Lung (tissue), 12 donors: Measurements from ENCODE around the gene NARF. TPM values are rescaled to one million over a fixed set of nuclear protein-coding genes. Genes with fewer than 3 reads are reported as not detected.

ENCODE experiments used
- ATAC-seq: fragments of 200-7000 bp; cut with Tn5 transposase; one replicate; pipeline ENCODE4 v1.9.1; 2020; ENCODE audit warnings: moderate number of reproducible peaks; ENCODE audit not compliant: insufficient read depth, low FRiP score
- DNase-seq, 3 donors: peaks; one replicate each; pipeline ENCODE4 v3.0.0-alpha.2; 2013 to 2017
- H3K27ac ChIP-seq, 2 donors: one replicate each; pipeline ENCODE4 v1.5.1; 2013; ENCODE audit warnings: mild to moderate bottlenecking in 2 of 2, moderate library complexity in 2 of 2, control low read depth in 1 of 2, inconsistent platforms in 1 of 2, low read depth in 1 of 2, low read length in 1 of 2
- H3K27me3 ChIP-seq, 3 donors: one replicate each; pipeline ENCODE4 v1.5.1; 2013; ENCODE audit warnings: low read length in 2 of 3; ENCODE audit not compliant: control insufficient read depth in 3 of 3, insufficient read depth in 3 of 3
- H3K36me3 ChIP-seq, 4 donors: one replicate each; pipeline ENCODE4 v1.5.1; 2013; ENCODE audit warnings: low read length in 4 of 4, mild to moderate bottlenecking in 1 of 4, moderate library complexity in 1 of 4; ENCODE audit not compliant: control insufficient read depth in 4 of 4, insufficient read depth in 4 of 4
- H3K4me1 ChIP-seq, 5 donors: one replicate each; pipeline ENCODE4 v1.5.1; 2013; ENCODE audit warnings: low read length in 5 of 5, mild to moderate bottlenecking in 2 of 5, moderate library complexity in 1 of 5; ENCODE audit not compliant: control insufficient read depth in 5 of 5, insufficient read depth in 5 of 5
- H3K4me3 ChIP-seq: one replicate; pipeline ENCODE4 v1.5.1; 2013; ENCODE audit warnings: mild to moderate bottlenecking, control low read depth, moderate library complexity
- H3K9ac ChIP-seq, 2 donors: one replicate each; pipeline ENCODE4 v1.5.1; 2013; ENCODE audit warnings: low read length in 2 of 2, control low read depth in 1 of 2; ENCODE audit not compliant: insufficient read depth in 1 of 2
- H3K9me3 ChIP-seq, 4 donors: one replicate each; pipeline ENCODE4 v1.5.1; 2013; ENCODE audit warnings: low read length in 3 of 4, mild to moderate bottlenecking in 1 of 4, moderate library complexity in 1 of 4; ENCODE audit not compliant: control insufficient read depth in 4 of 4, insufficient read depth in 3 of 4
- CTCF ChIP-seq: IDR thresholded peaks from 2 replicates; pipeline ENCODE4 v1.5.1; 2012; ENCODE audit warnings: mild to moderate bottlenecking; ENCODE audit errors: control extremely low read depth, extremely low read depth
- WGBS, 2 donors: extraction: QIAGEN DNeasy Blood & Tissue Kit; methylation state at CpG; one replicate each; pipeline ENCODE4 v1.1.7; 2013; 5-methylcytosine and 5-hydroxymethylcytosine counted together
- polyA plus RNA-seq, 2 donors: library from polyadenylated mRNA; stranded (reverse); fragments of 200-250 nt; gene quantifications; one replicate each; pipeline ENCODE4 v1.2.1, GENCODE V29; 2013
- total RNA-seq, 2 donors: library from RNA; depleted of rRNA in 1 of 2; stranded (reverse); fragments of >200 nt in 1 of 2; gene quantifications; one replicate each; pipeline ENCODE4 v1.2.1, GENCODE V29; 2014 to 2021
- donor health status: control.
- donor health status: control.
- donor health status: Bipolar disorder and iron deficiency.
- donor health status: healthy.
- donor health status: DM: yes; HTN: yes; CAD: no.

The NARF gene
- total and polyA plus RNA-seq, 4 donors: 54.7 to 60.1 (median 58.7) TPM

- no peak for TF ChIP-seq CTCF
- 45 to 53% methylated on average over 2 of the region's 2 CpGs for WGBS, 2 donors
- H3K36me3 ChIP-seq: peaks cover 0 to 14% (median 3%) of the 10 kb centered on the region in 4 donors
- no peaks in the 10 kb centered on the region for H3K27me3 ChIP-seq
- peaks cover 0 to 3% (median 0%) of the 10 kb centered on the region in 4 donors for H3K9me3 ChIP-seq
- H3K27ac ChIP-seq: peak overlapping the region in 1 of 2 donors; percentile 62
- DNase-seq (no peak), ATAC-seq (no peak)
- H3K4me3 ChIP-seq: no peak overlapping the region
- peaks cover 0 to 16% (median 4%) of the 10 kb centered on the region in 5 donors for H3K4me1 ChIP-seq
- H3K9ac ChIP-seq: no peak overlapping the region
Measured at GRCh38 chr17:82419540-82419939, 39.0 kb upstream of the NARF start.

GRCh38 chr17:82424001-82424862, 34.3 kb upstream of the NARF start:
- Histone ChIP-seq H3K4me3 (no peak overlapping the region), H3K9ac (no peak overlapping the region), H3K27me3 (no peaks in the 10 kb centered on the region), H3K27ac (no peak overlapping the region), H3K4me1 (peaks cover 0 to 5% (median 0%) of the 10 kb centered on the region in 5 donors), H3K36me3 (peaks cover 0 to 14% (median 3%) of the 10 kb centered on the region in 4 donors), H3K9me3 (peaks cover 0 to 3% (median 0%) of the 10 kb centered on the region in 4 donors)
- ATAC-seq: no peak
- TF ChIP-seq CTCF: no peak
- 85 to 87% methylated on average over 25 of the region's 25 CpGs for WGBS, 2 donors
- peak in 2 of 3 donors; percentile 30 to 38 for DNase-seq

GRCh38 chr17:82424863-82425159, 33.7 kb upstream of the NARF start:
- Histone ChIP-seq H3K27me3 (no peaks in the 10 kb centered on the region), H3K36me3 (peaks cover 0 to 14% (median 3%) of the 10 kb centered on the region in 4 donors), H3K9ac (no peak overlapping the region), H3K9me3 (peaks cover 0 to 3% (median 0%) of the 10 kb centered on the region in 4 donors), H3K4me3 (no peak overlapping the region), H3K27ac (no peak overlapping the region), H3K4me1 (peaks cover 0 to 3% (median 0%) of the 10 kb centered on the region in 5 donors)
- TF ChIP-seq CTCF: no peak
- DNase-seq: no peak
- ATAC-seq: no peak
- WGBS, 2 donors: 97 to 100% methylated on average over 2 of the region's 2 CpGs
